ENCODE results near the gene MS4A8.
"Not testable (repeated sequence)": the region's sequence is repeated elsewhere in the genome, so short reads cannot be mapped to it uniquely, and the experiment has no call there.

Gene MS4A8

DNA sequence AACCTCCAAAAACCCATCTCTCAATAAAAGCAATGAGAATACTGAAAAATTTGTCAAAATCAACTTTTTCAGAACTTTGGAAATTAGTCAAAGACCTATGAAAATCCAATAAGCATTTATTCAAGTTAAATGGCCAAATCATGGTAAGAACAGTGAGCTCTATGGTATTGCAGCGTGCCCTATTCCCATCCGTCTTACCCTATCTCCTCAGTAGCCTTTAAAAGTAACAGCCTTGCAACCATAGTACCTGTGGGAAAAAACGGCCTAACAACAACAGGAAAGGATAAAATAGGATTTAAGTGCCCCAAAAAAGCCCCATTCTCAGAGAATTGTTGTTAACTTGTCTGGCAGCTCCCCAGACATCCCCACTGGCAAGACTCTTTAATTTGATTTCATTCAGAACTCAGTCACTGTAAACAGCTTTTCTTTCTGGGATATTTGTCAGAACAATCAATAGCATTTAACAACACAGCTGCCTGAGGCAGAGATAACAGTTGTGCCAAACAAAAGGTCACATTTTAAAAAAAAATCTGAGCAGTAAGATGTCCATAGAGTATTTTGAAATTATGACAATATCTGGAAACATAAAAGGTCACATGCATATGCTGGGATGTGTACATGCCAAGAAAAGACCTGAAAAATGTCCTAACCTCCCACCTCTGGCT, 18.8 kb upstream of the MS4A8 start:
- Histone ChIP-seq H3K27ac (no peak overlapping the region), H3K27me3 (ENCODE audit: insufficient read depth, low read depth, severe bottlenecking) (no peaks in the 10 kb centered on the region), H3K36me3 (no peaks in the 10 kb centered on the region), H3K4me3 (ENCODE audit: low read depth, low read length) (no peak overlapping the region), H3K9me3 (ENCODE audit: severe bottlenecking) (peaks cover 3% of the 10 kb centered on the region)
- DNase-seq, result no peak
- TF ChIP-seq, protein P1, sequence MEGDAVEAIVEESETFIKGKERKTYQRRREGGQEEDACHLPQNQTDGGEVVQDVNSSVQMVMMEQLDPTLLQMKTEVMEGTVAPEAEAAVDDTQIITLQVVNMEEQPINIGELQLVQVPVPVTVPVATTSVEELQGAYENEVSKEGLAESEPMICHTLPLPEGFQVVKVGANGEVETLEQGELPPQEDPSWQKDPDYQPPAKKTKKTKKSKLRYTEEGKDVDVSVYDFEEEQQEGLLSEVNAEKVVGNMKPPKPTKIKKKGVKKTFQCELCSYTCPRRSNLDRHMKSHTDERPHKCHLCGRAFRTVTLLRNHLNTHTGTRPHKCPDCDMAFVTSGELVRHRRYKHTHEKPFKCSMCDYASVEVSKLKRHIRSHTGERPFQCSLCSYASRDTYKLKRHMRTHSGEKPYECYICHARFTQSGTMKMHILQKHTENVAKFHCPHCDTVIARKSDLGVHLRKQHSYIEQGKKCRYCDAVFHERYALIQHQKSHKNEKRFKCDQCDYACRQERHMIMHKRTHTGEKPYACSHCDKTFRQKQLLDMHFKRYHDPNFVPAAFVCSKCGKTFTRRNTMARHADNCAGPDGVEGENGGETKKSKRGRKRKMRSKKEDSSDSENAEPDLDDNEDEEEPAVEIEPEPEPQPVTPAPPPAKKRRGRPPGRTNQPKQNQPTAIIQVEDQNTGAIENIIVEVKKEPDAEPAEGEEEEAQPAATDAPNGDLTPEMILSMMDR (IDR thresholded peaks at IDR 0.05; ENCODE audit: low read depth, low read length), result no peak

DNA sequence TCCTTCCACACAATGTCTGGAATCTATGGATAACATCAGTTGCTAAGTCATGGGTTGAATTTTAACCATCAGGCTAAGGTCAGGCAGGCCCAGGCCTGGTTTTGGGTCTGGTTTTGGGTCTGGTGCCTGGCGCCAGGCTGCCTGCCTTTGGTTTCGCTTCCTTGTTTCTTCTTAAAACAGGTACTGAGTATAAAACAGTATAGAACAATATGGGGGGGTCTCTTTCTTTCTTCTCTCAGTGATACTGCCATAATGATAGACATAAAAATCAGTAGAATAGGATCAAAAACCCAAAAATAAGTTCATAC, 14.9 kb upstream of the MS4A8 start:
- not testable (repeated sequence) for H3K27me3 ChIP-seq (ENCODE audit: insufficient read depth, low read depth, severe bottlenecking); H3K27ac ChIP-seq; DNase-seq; H3K4me3 ChIP-seq (ENCODE audit: low read depth, low read length); H3K36me3 ChIP-seq; H3K9me3 ChIP-seq (ENCODE audit: severe bottlenecking)

GRCh38 chr11:60691661-60692060, 7.8 kb upstream of the MS4A8 start:
- H3K27ac ChIP-seq, result no peak overlapping the region
- H3K9me3 ChIP-seq (ENCODE audit: severe bottlenecking), result no peaks in the 10 kb centered on the region
- TF ChIP-seq, protein P1 (IDR thresholded peaks at IDR 0.05; ENCODE audit: low read depth, low read length), result no peak
- H3K4me3 ChIP-seq (ENCODE audit: low read depth, low read length), result no peak overlapping the region
- DNase-seq, result no peak
- no peaks in the 10 kb centered on the region for H3K36me3 ChIP-seq
- H3K27me3 ChIP-seq (ENCODE audit: insufficient read depth, low read depth, severe bottlenecking), result no peaks in the 10 kb centered on the region

DNA sequence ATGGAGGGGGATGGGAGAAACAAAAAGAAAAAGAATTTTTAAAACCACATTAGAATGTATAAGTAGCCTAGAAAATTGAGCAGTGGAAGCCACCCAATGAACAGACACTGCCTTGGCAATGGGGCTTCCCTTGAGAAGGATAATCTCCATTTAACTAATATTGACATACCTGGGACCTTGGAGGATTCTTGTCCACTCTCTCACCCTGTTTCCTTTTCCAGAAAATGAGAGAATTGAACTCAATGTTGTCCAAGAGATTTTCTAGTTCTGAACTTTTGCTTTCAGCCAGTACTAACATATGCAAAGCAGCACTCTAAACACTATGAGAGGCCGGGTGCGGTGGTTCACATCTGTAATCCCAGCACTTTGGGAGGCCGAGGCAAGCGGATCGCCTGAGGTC, 524 bp downstream of the MS4A8 start:
- TF ChIP-seq, protein P1 (IDR thresholded peaks at IDR 0.05; ENCODE audit: low read depth, low read length), result no peak
- Histone ChIP-seq H3K27ac (no peak overlapping the region), H3K36me3 (no peaks in the 10 kb centered on the region), H3K9me3 (ENCODE audit: severe bottlenecking) (no peaks in the 10 kb centered on the region), H3K4me3 (ENCODE audit: low read depth, low read length) (no peak overlapping the region), H3K27me3 (ENCODE audit: insufficient read depth, low read depth, severe bottlenecking) (no peaks in the 10 kb centered on the region)
- no peak for DNase-seq

DNA sequence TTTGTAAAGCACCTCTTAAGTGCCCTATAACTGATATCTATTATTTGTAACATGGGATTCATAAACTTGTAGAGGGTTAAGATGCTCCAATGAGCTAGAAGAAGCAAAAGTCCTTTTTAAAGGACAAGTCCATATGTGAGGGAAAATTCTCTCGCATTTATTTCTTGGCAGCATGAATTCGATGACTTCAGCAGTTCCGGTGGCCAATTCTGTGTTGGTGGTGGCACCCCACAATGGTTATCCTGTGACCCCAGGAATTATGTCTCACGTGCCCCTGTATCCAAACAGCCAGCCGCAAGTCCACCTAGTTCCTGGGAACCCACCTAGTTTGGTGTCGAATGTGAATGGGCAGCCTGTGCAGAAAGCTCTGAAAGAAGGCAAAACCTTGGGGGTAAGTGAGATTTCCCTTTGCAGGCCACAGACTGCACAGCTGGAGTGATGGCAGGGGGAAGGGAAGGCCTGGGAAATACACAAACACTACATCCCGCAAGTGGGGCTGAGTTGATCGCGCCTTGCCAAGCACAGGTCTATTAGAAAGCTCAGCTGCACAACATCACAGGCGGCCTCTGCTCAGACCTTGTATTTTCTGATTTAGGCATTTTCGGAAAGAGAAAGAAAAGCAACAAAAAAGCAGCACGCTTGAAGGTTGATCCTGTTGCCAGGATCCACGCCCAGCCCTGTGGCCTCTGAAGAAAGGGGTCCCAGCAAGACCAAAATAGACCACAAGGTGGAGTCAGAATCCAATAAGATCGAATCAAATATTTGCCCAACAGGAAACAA, 1.5 kb downstream of the MS4A8 start:
- TF ChIP-seq, protein P1 (IDR thresholded peaks at IDR 0.05; ENCODE audit: low read depth, low read length), result peak; percentile 67
- Histone ChIP-seq H3K36me3 (no peaks in the 10 kb centered on the region), H3K4me3 (ENCODE audit: low read depth, low read length) (no peak overlapping the region), H3K27me3 (ENCODE audit: insufficient read depth, low read depth, severe bottlenecking) (peaks cover 5% of the 10 kb centered on the region), H3K9me3 (ENCODE audit: severe bottlenecking) (no peaks in the 10 kb centered on the region), H3K27ac (no peak overlapping the region)
- peak; percentile 37 for DNase-seq

GRCh38 chr11:60701469-60701818, 2.0 kb downstream of the MS4A8 start:
- Histone ChIP-seq H3K27ac (no peak overlapping the region), H3K4me3 (ENCODE audit: low read depth, low read length) (no peak overlapping the region), H3K36me3 (no peaks in the 10 kb centered on the region), H3K9me3 (ENCODE audit: severe bottlenecking) (no peaks in the 10 kb centered on the region), H3K27me3 (ENCODE audit: insufficient read depth, low read depth, severe bottlenecking) (peaks cover 5% of the 10 kb centered on the region)
- TF ChIP-seq, protein P1 (IDR thresholded peaks at IDR 0.05; ENCODE audit: low read depth, low read length), result no peak
- DNase-seq, result no peak
